AG04450 (cell line): Measurements from ENCODE around the gene UBLCP1. TPM values are rescaled to one million over a fixed set of nuclear protein-coding genes. Genes with fewer than 3 reads are reported as not detected.

ENCODE experiments used
- CTCF ChIA-PET: fragments of 300-600, 350-600 bp; formaldehyde crosslinking; extraction: SDS; loops from one replicate; lab custom pipeline; 2022; ENCODE audit warnings: antibody characterized with exemption, inconsistent platforms; lab: Charles Lee
- POLR2A ChIA-PET: fragments of 350-600 bp; formaldehyde crosslinking; extraction: SDS; loops from one replicate; lab custom pipeline; 2021; ENCODE audit warnings: antibody characterized with exemption, inconsistent platforms; lab: Yijun Ruan, JAX
- DNase-seq: peaks from one replicate; pipeline ENCODE4 v3.0.0-alpha.2; 2011; ENCODE audit warnings: low read depth, low spot score
- H3K27ac ChIP-seq: one replicate; pipeline ENCODE4 v1.5.1; 2012; ENCODE audit warnings: low read depth, low read length, control low read depth
- H3K27me3 ChIP-seq: one replicate; pipeline ENCODE4 v1.6.0; 2012; ENCODE audit warnings: low read length; ENCODE audit not compliant: control insufficient read depth, insufficient read depth
- H3K4me3 ChIP-seq: 2 replicates; pipeline ENCODE4 v1.5.1; 2011; ENCODE audit warnings: mild to moderate bottlenecking, low read depth, low read length, control low read depth
- H3K9me3 ChIP-seq: 2 replicates; pipeline ENCODE4 v1.5.1; 2012; ENCODE audit warnings: low read length; ENCODE audit not compliant: control insufficient read depth, insufficient read depth
- polyA plus RNA-seq: library from polyadenylated mRNA; depleted of rRNA; stranded (reverse); fragments of >200 nt; gene quantifications from 2 replicates; pipeline ENCODE4 v1.2.3, GENCODE V29; 2011
- TF ChIP-seq, protein P1 (sequence below): IDR thresholded peaks from 2 replicates; pipeline ENCODE4 v1.5.1; 2011; ENCODE audit warnings: low read depth, low read length, control low read depth, inconsistent platforms

UBLCP1 gene
- polyA plus RNA-seq, 1 experiment: 34.4 TPM

DNA sequence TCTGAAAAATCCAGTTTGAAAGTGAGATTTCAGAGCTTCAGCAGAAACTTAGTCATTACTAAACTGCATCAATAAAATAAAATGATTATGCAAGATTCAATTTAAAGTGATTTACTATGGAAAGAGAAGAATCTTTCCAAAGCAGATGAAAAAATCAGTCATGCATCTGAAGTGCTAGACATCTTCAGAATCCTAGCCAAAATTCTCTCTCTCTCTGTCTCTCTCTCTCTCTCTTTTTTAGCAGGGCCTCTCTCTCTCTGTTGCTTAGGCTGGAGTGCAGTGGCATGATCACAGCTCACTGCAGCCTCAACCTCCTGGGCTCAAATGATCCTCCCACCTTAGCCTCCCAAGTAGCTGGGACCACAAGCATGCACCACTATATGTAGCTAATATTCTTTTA is 18.2 kb upstream of the UBLCP1 start:
- CTCF ChIA-PET: no interaction called here
- no peak overlapping the region for H3K27ac ChIP-seq
- POLR2A ChIA-PET: no interaction called here

DNA sequence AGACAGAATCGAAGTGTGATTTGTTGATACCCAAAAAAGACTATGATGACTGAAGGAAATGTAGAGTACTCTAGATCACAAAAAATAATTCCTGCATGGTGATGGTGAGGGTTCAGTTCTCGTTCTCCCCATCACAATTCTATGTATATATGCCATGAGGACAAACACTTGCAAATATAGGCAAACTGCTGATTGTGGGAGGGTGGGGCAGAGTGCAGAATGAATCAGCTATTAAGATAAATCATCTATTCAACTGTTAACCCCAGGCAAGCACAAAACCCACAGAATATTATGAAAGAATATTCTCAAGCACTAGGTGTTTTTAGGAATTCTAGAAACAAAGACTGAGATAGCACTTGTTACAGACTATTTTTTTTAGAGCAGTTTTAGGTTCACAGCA is 13.9 kb upstream of the UBLCP1 start:
- ChIA-PET CTCF (no interaction called here), POLR2A (no interaction called here)
- H3K27ac ChIP-seq: no peak overlapping the region
- no peaks in the 10 kb centered on the region for H3K27me3 ChIP-seq
- no peaks in the 10 kb centered on the region for H3K9me3 ChIP-seq
- no peak for DNase-seq
- no peak overlapping the region for H3K4me3 ChIP-seq
- TF ChIP-seq, protein P1, sequence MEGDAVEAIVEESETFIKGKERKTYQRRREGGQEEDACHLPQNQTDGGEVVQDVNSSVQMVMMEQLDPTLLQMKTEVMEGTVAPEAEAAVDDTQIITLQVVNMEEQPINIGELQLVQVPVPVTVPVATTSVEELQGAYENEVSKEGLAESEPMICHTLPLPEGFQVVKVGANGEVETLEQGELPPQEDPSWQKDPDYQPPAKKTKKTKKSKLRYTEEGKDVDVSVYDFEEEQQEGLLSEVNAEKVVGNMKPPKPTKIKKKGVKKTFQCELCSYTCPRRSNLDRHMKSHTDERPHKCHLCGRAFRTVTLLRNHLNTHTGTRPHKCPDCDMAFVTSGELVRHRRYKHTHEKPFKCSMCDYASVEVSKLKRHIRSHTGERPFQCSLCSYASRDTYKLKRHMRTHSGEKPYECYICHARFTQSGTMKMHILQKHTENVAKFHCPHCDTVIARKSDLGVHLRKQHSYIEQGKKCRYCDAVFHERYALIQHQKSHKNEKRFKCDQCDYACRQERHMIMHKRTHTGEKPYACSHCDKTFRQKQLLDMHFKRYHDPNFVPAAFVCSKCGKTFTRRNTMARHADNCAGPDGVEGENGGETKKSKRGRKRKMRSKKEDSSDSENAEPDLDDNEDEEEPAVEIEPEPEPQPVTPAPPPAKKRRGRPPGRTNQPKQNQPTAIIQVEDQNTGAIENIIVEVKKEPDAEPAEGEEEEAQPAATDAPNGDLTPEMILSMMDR: no peak

More for the DNA sequence above, 18.2 kb upstream of the UBLCP1 start:
- Histone ChIP-seq H3K9me3 (no peaks in the 10 kb centered on the region), H3K27me3 (no peaks in the 10 kb centered on the region), H3K4me3 (no peak overlapping the region)
- no peak for DNase-seq
- TF ChIP-seq, protein P1: no peak

DNA sequence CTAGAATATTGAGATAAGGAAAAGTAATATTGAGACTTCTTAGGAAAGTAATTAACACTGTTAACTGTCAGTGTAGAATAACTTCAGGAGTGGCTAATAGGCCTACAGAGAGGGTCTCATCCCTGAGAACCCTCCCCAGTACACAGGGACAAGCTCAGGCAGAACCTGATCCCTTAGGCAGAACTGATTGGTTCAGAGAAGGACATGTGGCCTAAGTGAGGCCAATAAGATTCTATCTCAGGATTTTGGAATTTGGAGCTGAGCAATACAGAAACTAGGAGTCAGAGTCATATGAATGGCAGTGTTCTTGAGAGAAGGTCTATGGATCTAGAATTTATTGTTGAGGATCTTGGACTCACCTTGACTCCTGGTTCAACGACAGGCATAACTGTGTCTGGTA is 10.9 kb upstream of the UBLCP1 start:
- TF ChIP-seq, protein P1: no peak
- no peak overlapping the region for H3K4me3 ChIP-seq
- H3K27me3 ChIP-seq: no peaks in the 10 kb centered on the region
- no peak for DNase-seq
- H3K27ac ChIP-seq: no peak overlapping the region
- no peaks in the 10 kb centered on the region for H3K9me3 ChIP-seq
- CTCF ChIA-PET: interaction anchor here (1.3 kb wide), 1 partner anchor 10 kb away, joined by 6 read pairs; no protein-coding TSS in a partner anchor
- POLR2A ChIA-PET: no interaction called here

DNA sequence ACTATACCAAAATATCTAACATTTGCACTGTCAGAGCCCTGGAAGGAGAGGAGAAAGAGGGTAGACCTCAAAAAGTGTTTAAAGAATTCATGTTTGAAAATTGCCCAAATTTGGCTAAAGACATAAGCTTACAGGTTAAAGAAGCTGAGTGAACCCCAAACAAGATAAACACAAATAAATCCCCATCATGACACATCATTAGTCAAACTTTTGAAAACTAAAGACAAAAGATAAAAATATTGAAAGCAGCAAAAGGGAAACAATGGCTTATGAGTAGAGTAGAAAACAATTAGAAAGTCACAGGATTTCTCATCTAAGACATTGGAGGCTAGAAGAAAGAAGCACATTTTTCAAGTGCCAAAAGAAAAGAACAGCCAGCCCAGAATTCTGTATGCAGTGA is 6.1 kb upstream of the UBLCP1 start:
- Histone ChIP-seq H3K27me3 (no peaks in the 10 kb centered on the region), H3K27ac (no peak overlapping the region), H3K9me3 (no peaks in the 10 kb centered on the region), H3K4me3 (no peak overlapping the region)
- ChIA-PET POLR2A (no interaction called here), CTCF (interaction anchor here (1.1 kb wide), 1 partner anchor 100 kb away, joined by 3 read pairs; no protein-coding TSS in a partner anchor)
- DNase-seq: no peak
- TF ChIP-seq, protein P1: no peak

DNA sequence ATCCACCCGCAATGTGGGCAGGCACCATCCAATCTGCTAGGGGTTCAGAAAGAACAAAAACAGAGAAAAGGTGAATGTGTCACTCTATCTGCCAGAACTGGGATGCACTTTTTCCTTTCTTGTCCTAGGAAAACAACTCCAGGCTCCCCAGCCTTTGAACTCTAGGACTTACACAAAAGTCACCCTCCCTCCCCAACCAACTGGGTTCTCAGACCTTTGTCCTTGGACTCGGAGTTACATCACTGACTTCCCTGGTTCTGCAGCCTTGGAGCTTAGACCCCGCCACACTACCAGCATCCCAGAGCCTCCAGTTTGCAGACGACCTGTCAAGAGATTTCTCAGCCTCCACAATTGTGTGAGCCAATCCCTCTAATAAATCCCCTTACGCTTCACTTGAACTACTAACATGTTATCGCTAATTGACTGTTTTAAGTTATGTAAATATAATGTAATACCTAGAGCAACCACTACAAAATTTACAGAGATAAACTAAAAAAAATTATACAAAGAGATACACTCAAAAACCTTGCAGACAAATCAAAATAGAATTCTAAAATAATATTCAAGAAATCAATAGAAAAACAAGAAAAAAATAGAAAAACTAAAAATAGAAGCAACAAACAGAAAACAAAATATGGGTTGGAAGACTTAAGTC is 5.3 kb upstream of the UBLCP1 start:
- ChIA-PET CTCF (interaction anchor here (1.1 to 2.0 kb wide), 2 partner anchors 101 kb away, joined by 3 to 11 read pairs; no protein-coding TSS in a partner anchor), POLR2A (no interaction called here)
- no peak for DNase-seq
- H3K9me3 ChIP-seq: no peaks in the 10 kb centered on the region
- TF ChIP-seq, protein P1: no peak
- no peak overlapping the region for H3K4me3 ChIP-seq
- H3K27ac ChIP-seq: no peak overlapping the region
- no peaks in the 10 kb centered on the region for H3K27me3 ChIP-seq
